ENCODE results near the gene TMEM106B. TPM values are rescaled to one million over a fixed set of nuclear protein-coding genes. Genes with fewer than 3 reads are reported as not detected.

TMEM106B gene
- total RNA-seq, 1 experiment from 2014 or later, result 33.1 TPM

DNA sequence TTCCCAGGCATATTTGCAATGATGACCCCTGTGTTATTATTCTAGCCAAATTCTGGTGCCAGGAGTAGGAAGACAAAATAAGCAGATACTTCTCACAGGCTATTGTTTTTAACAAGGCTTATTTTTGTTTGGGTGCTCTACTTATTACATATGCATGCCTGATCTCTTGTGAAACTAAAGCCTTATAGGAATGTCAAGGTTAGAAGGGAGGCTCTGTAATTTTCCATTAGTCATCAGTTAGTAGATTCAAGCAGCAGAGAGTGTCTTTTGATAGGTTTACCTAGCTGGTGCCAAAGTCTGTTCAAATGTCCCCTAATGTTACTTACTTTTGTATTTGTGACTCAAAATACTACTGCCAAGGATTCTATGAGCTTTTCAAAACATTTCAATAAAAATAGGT, 11.7 kb upstream of the TMEM106B start:
- Histone ChIP-seq H3K9me2 (ENCODE audit: insufficient read depth) (0 out of 2 replicates have a peak, but pooled peaks cover 3% of the 10 kb centered on the region), H3K27ac (ENCODE audit: low read depth, low read length) (no peak overlapping the region), H3K4me2 (ENCODE audit: low read length) (no peak overlapping the region), H3K4me3 (replicated peaks in 1 of 2; ENCODE audit: low read depth in 1 of 2, low read length in 2 of 2) (no peak overlapping the region), H3K79me2 (ENCODE audit: insufficient read depth, low read length) (no peaks in the 10 kb centered on the region), H3K27me3 (ENCODE audit: insufficient read depth, low read length) (no peaks in the 10 kb centered on the region), H3K4me1 (ENCODE audit: control insufficient read depth in 1 of 2, insufficient read depth in 2 of 2, low read length in 2 of 2) (no peaks in the 10 kb centered on the region), H2AFZ (ENCODE audit: low read depth, low read length, poor library complexity, severe bottlenecking) (no peak overlapping the region), H3K9ac (ENCODE audit: low read length) (no peak overlapping the region), H4K20me1 (ENCODE audit: insufficient read depth) (no peaks in the 10 kb centered on the region), H3K9me3 (ENCODE audit: control insufficient read depth in 1 of 2, insufficient read depth in 1 of 2, low read depth in 1 of 2, low read length in 2 of 2) (no peaks in the 10 kb centered on the region), H3K36me3 (ENCODE audit: control insufficient read depth in 1 of 2, insufficient read depth in 2 of 2, low read length in 2 of 2) (no peaks in the 10 kb centered on the region)
- intact Hi-C loops (cut with micrococcal nuclease), result no loop called here
- ChIA-PET RAD21 (ENCODE audit: low non-redundant PET in 1 of 2, low total read pairs in 2 of 2, uncharacterized antibody in 2 of 2, unreplicated experiment in 2 of 2) (no interaction called here), CTCF (no interaction called here), POLR2A (no interaction called here)
- TF ChIP-seq JUND (IDR thresholded peaks at IDR 0.05), result no peak
- TF ChIP-seq, protein P1, sequence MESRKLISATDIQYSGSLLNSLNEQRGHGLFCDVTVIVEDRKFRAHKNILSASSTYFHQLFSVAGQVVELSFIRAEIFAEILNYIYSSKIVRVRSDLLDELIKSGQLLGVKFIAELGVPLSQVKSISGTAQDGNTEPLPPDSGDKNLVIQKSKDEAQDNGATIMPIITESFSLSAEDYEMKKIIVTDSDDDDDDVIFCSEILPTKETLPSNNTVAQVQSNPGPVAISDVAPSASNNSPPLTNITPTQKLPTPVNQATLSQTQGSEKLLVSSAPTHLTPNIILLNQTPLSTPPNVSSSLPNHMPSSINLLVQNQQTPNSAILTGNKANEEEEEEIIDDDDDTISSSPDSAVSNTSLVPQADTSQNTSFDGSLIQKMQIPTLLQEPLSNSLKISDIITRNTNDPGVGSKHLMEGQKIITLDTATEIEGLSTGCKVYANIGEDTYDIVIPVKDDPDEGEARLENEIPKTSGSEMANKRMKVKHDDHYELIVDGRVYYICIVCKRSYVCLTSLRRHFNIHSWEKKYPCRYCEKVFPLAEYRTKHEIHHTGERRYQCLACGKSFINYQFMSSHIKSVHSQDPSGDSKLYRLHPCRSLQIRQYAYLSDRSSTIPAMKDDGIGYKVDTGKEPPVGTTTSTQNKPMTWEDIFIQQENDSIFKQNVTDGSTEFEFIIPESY (IDR thresholded peaks at IDR 0.05; ENCODE audit: extremely low read depth, insufficient replicate concordance, low read length), result no peak
- TF ChIP-seq EGR1 (IDR thresholded peaks at IDR 0.05; ENCODE audit: low read depth), result no peak
- no peak for TF ChIP-seq SP1 (IDR thresholded peaks at IDR 0.05; ENCODE audit: low read depth)
- TF ChIP-seq POLR2A (IDR thresholded peaks at IDR 0.05; ENCODE audit: borderline replicate concordance, extremely low read depth, insufficient read depth, insufficient read length), result no peak
- TF ChIP-seq EZH2phosphoT487 (IDR thresholded peaks at IDR 0.05; ENCODE audit: borderline replicate concordance), result no peak
- TF ChIP-seq SRF (IDR thresholded peaks at IDR 0.05; ENCODE audit: low read depth), result no peak
- TF ChIP-seq YY1 (IDR thresholded peaks at IDR 0.05; ENCODE audit: extremely low read depth, insufficient replicate concordance, low read depth, low read length), result no peak
- TF ChIP-seq, protein P2, sequence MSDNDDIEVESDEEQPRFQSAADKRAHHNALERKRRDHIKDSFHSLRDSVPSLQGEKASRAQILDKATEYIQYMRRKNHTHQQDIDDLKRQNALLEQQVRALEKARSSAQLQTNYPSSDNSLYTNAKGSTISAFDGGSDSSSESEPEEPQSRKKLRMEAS (IDR thresholded peaks at IDR 0.05), result no peak
- TF ChIP-seq RAD21 (IDR thresholded peaks at IDR 0.05; ENCODE audit: low read depth), result no peak
- no peak for TF ChIP-seq SIN3A (IDR thresholded peaks at IDR 0.05; ENCODE audit: low read depth)
- TF ChIP-seq, protein P3, sequence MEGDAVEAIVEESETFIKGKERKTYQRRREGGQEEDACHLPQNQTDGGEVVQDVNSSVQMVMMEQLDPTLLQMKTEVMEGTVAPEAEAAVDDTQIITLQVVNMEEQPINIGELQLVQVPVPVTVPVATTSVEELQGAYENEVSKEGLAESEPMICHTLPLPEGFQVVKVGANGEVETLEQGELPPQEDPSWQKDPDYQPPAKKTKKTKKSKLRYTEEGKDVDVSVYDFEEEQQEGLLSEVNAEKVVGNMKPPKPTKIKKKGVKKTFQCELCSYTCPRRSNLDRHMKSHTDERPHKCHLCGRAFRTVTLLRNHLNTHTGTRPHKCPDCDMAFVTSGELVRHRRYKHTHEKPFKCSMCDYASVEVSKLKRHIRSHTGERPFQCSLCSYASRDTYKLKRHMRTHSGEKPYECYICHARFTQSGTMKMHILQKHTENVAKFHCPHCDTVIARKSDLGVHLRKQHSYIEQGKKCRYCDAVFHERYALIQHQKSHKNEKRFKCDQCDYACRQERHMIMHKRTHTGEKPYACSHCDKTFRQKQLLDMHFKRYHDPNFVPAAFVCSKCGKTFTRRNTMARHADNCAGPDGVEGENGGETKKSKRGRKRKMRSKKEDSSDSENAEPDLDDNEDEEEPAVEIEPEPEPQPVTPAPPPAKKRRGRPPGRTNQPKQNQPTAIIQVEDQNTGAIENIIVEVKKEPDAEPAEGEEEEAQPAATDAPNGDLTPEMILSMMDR (IDR thresholded peaks at IDR 0.05 in 2 of 3, conservative IDR thresholded peaks at IDR 0.05 in 1 of 3; ENCODE audit: borderline replicate concordance in 1 of 3, insufficient read depth in 1 of 3, low read depth in 2 of 3, low read length in 2 of 3), result no peak
- no peak for TF ChIP-seq CBX3 (IDR thresholded peaks at IDR 0.05; ENCODE audit: low read depth)
- TF ChIP-seq FOSL1 (IDR thresholded peaks at IDR 0.05; ENCODE audit: low read depth), result no peak
- no peak for TF ChIP-seq ELF1 (IDR thresholded peaks at IDR 0.05; ENCODE audit: borderline replicate concordance, low read depth)
- TF ChIP-seq POLR2AphosphoS5 (IDR thresholded peaks at IDR 0.05; ENCODE audit: low read depth, low read length), result no peak
- TF ChIP-seq, protein P4, sequence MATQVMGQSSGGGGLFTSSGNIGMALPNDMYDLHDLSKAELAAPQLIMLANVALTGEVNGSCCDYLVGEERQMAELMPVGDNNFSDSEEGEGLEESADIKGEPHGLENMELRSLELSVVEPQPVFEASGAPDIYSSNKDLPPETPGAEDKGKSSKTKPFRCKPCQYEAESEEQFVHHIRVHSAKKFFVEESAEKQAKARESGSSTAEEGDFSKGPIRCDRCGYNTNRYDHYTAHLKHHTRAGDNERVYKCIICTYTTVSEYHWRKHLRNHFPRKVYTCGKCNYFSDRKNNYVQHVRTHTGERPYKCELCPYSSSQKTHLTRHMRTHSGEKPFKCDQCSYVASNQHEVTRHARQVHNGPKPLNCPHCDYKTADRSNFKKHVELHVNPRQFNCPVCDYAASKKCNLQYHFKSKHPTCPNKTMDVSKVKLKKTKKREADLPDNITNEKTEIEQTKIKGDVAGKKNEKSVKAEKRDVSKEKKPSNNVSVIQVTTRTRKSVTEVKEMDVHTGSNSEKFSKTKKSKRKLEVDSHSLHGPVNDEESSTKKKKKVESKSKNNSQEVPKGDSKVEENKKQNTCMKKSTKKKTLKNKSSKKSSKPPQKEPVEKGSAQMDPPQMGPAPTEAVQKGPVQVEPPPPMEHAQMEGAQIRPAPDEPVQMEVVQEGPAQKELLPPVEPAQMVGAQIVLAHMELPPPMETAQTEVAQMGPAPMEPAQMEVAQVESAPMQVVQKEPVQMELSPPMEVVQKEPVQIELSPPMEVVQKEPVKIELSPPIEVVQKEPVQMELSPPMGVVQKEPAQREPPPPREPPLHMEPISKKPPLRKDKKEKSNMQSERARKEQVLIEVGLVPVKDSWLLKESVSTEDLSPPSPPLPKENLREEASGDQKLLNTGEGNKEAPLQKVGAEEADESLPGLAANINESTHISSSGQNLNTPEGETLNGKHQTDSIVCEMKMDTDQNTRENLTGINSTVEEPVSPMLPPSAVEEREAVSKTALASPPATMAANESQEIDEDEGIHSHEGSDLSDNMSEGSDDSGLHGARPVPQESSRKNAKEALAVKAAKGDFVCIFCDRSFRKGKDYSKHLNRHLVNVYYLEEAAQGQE (IDR thresholded peaks at IDR 0.05; ENCODE audit: low read depth), result no peak
- no peak for TF ChIP-seq ZNF274 (IDR thresholded peaks at IDR 0.05; ENCODE audit: low read depth, low read length)
- ATAC-seq (no peak), DNase-seq (ENCODE audit: low read depth, low spot score) (no peak)
- BruUV-seq (replicated peaks), result no TSS peak

Data from HCT116 (cell line).